H1 (cell line): Measurements from ENCODE around the gene RING1. TPM values are rescaled to one million over a fixed set of nuclear protein-coding genes. Genes with fewer than 3 reads are reported as not detected.

Source experiments
- CTCF ChIA-PET: fragments of 300-600 bp; sonication (Branson Sonifier 250); formaldehyde crosslinking; loops from one replicate; lab custom pipeline; 2021; ENCODE audit not compliant: partially characterized antibody; lab: Charles Lee
- POLR2A ChIA-PET: fragments of 300-600 bp; sonication (Branson Sonifier 250); formaldehyde crosslinking; loops from one replicate; lab custom pipeline; 2021; ENCODE audit warnings: inconsistent platforms; ENCODE audit not compliant: partially characterized antibody; lab: Charles Lee
- DNase-seq, 2 experiments: peaks; one replicate each; pipeline versions ENCODE4 v3.0.0 to v3.0.0-alpha.2; 2010 to 2022; ENCODE audit warnings: low spot score in 2 of 2, low read depth in 1 of 2, mixed read lengths in 1 of 2
- FAIRE-seq: peaks from 2 replicates; lab custom pipeline; 2011; peaks lifted over from hg19 to GRCh38; lab: Jason Lieb, UNC
- H2AFZ ChIP-seq: 2 replicates; pipeline ENCODE4 v1.8.1; 2012; ENCODE audit warnings: low read length, inconsistent platforms
- H2AK5ac ChIP-seq: 2 replicates; pipeline ENCODE4 v1.6.1; 2013; ENCODE audit warnings: low read depth, low read length
- H2BK120ac ChIP-seq: replicated peaks from 2 replicates; pipeline ENCODE3; 2013; ENCODE audit warnings: low read depth, low read length, inconsistent platforms
- H2BK12ac ChIP-seq: 2 replicates; pipeline ENCODE4 v1.6.1; 2013; ENCODE audit warnings: low read depth, low read length
- H2BK15ac ChIP-seq: 2 replicates; pipeline ENCODE4 v1.6.1; 2013; ENCODE audit warnings: low read length
- H2BK20ac ChIP-seq: 2 replicates; pipeline ENCODE4 v1.6.1; 2013; ENCODE audit warnings: low read length
- H2BK5ac ChIP-seq: 2 replicates; pipeline ENCODE4 v1.6.1; 2013; ENCODE audit warnings: low read depth, low read length
- H3K14ac ChIP-seq: 2 replicates; pipeline ENCODE4 v1.6.1; 2013; ENCODE audit warnings: inconsistent platforms; ENCODE audit not compliant: insufficient read length
- H3K18ac ChIP-seq: 2 replicates; pipeline ENCODE4 v1.6.1; 2013; ENCODE audit warnings: low read length; ENCODE audit errors: extremely low read depth
- H3K23ac ChIP-seq: 2 replicates; pipeline ENCODE4 v1.6.1; 2013; ENCODE audit warnings: inconsistent platforms; ENCODE audit not compliant: insufficient read length
- H3K23me2 ChIP-seq: 2 replicates; pipeline ENCODE4 v1.6.1; 2013; ENCODE audit warnings: low read depth, low read length
- H3K27ac ChIP-seq: 2 replicates; pipeline ENCODE4 v1.6.1; 2011; ENCODE audit warnings: low read depth, low read length, inconsistent platforms
- H3K27me3 ChIP-seq, 4 experiments: replicated peaks in 1 of 4; 1 replicate in 1 of 4; 2 replicates in 3 of 4; pipeline versions ENCODE4 v1.6.1 to v1.8.1; 2011 to 2013; ENCODE audit warnings: low read length in 3 of 4, mild to moderate bottlenecking in 3 of 4, inconsistent platforms in 2 of 4, mixed read lengths in 2 of 4, moderate library complexity in 1 of 4; ENCODE audit not compliant: control insufficient read depth in 3 of 4, insufficient read depth in 3 of 4; ENCODE audit errors: extremely low read depth in 1 of 4
- H3K36me3 ChIP-seq, 4 experiments: 2 replicates each; pipeline versions ENCODE4 v1.6.1 to v1.8.1; 2011 to 2013; ENCODE audit warnings: mild to moderate bottlenecking in 4 of 4, low read length in 3 of 4, moderate library complexity in 2 of 4, control low read depth in 1 of 4, inconsistent platforms in 1 of 4; ENCODE audit not compliant: insufficient read depth in 4 of 4, control insufficient read depth in 2 of 4
- H3K4ac ChIP-seq: replicated peaks from 2 replicates; pipeline ENCODE3; 2013; ENCODE audit warnings: low read length, low read depth, mixed read lengths, inconsistent platforms; ENCODE audit not compliant: insufficient read length
- H3K4me1 ChIP-seq, 4 experiments: replicated peaks in 1 of 4; 1 replicate in 1 of 4; 2 replicates in 3 of 4; pipeline versions ENCODE4 v1.6.1 to v1.8.1; 2011 to 2013; ENCODE audit warnings: low read length in 3 of 4, inconsistent platforms in 2 of 4, mixed read lengths in 1 of 4; ENCODE audit not compliant: insufficient read depth in 4 of 4, control insufficient read depth in 3 of 4
- H3K4me2 ChIP-seq, 2 experiments: 2 replicates each; pipeline versions ENCODE4 v1.6.1 to v1.8.1; 2011 to 2013; ENCODE audit warnings: low read depth in 2 of 2, low read length in 2 of 2, control low read depth in 1 of 2, inconsistent platforms in 1 of 2, mild to moderate bottlenecking in 1 of 2; ENCODE audit not compliant: insufficient read depth in 1 of 2
- H3K4me3 ChIP-seq, 4 experiments: fragments of 200-600, 300-600 bp in 1 of 4; sonication (generic), shearing (Covaris generic), sonication (Bioruptor Twin) in 1 of 4; 2 replicates each; pipeline versions ENCODE4 v1.5.1 to v1.8.1; 2011 to 2016; ENCODE audit warnings: low read length in 4 of 4, low read depth in 3 of 4, control low read depth in 2 of 4, inconsistent platforms in 2 of 4, mild to moderate bottlenecking in 2 of 4, mixed read lengths in 1 of 4, moderate library complexity in 1 of 4; ENCODE audit not compliant: insufficient read depth in 2 of 4; ENCODE audit errors: extremely low read depth in 1 of 4
- H3K56ac ChIP-seq: replicated peaks from 2 replicates; pipeline ENCODE3; 2013; ENCODE audit warnings: low read depth, mild to moderate bottlenecking, mixed read lengths, low read length, inconsistent platforms; ENCODE audit not compliant: insufficient read length
- H3K79me1 ChIP-seq: 2 replicates; pipeline ENCODE4 v1.6.1; 2013; ENCODE audit warnings: low read depth, low read length, control low read depth
- H3K79me2 ChIP-seq, 2 experiments: 2 replicates each; pipeline versions ENCODE4 v1.6.1 to v1.8.1; 2012 to 2013; ENCODE audit warnings: low read length in 2 of 2, mild to moderate bottlenecking in 2 of 2, inconsistent platforms in 1 of 2; ENCODE audit not compliant: insufficient read depth in 2 of 2, control insufficient read depth in 1 of 2
- H3K9ac ChIP-seq, 4 experiments: replicated peaks in 1 of 4; 1 replicate in 1 of 4; 2 replicates in 3 of 4; pipeline versions ENCODE4 v1.6.1 to v1.8.1; 2011 to 2013; ENCODE audit warnings: low read depth in 3 of 4, low read length in 3 of 4, control low read depth in 2 of 4, mild to moderate bottlenecking in 2 of 4, moderate library complexity in 2 of 4, inconsistent platforms in 1 of 4; ENCODE audit errors: extremely low read depth in 1 of 4
- H3K9me3 ChIP-seq, 2 experiments: 2 replicates each; pipeline versions ENCODE4 v1.6.1 to v1.8.1; 2012 to 2013; ENCODE audit warnings: mild to moderate bottlenecking in 2 of 2, moderate library complexity in 2 of 2, control low read depth in 1 of 2, inconsistent platforms in 1 of 2, low read depth in 1 of 2, low read length in 1 of 2, mixed read lengths in 1 of 2; ENCODE audit not compliant: insufficient read depth in 2 of 2
- H4K20me1 ChIP-seq, 2 experiments: replicated peaks in 1 of 2; 2 replicates each; pipeline versions ENCODE3 to v1.8.1; 2011 to 2013; ENCODE audit warnings: inconsistent platforms in 2 of 2, low read length in 2 of 2, mild to moderate bottlenecking in 1 of 2; ENCODE audit not compliant: insufficient read depth in 2 of 2, control insufficient read depth in 1 of 2
- H4K5ac ChIP-seq: 2 replicates; pipeline ENCODE4 v1.6.1; 2013; ENCODE audit warnings: low read length, low read depth, mixed read lengths, inconsistent platforms; ENCODE audit not compliant: insufficient read length
- H4K8ac ChIP-seq: 2 replicates; pipeline ENCODE4 v1.8.0; 2013; ENCODE audit warnings: mild to moderate bottlenecking, moderate library complexity, low read length, inconsistent platforms; ENCODE audit not compliant: insufficient read depth; ENCODE audit errors: extremely low read depth
- H4K91ac ChIP-seq: replicated peaks from 2 replicates; pipeline ENCODE3; 2013; ENCODE audit warnings: low read length, mixed read lengths, inconsistent platforms; ENCODE audit not compliant: insufficient read length
- CEBPB ChIP-seq: IDR thresholded peaks from 2 replicates; pipeline ENCODE4 v1.6.1; 2012; ENCODE audit warnings: low read depth, low read length
- CHD2 ChIP-seq: IDR thresholded peaks from 2 replicates; pipeline ENCODE4 v1.6.1; 2012; ENCODE audit warnings: low read length, improper control_type of control experiment
- CREB1 ChIP-seq: IDR thresholded peaks from 2 replicates; pipeline ENCODE4 v1.6.1; 2012; ENCODE audit warnings: inconsistent platforms
- CTBP2 ChIP-seq: IDR thresholded peaks from 2 replicates; pipeline ENCODE4 v1.7.0; 2011; ENCODE audit warnings: borderline replicate concordance, mild to moderate bottlenecking, moderate library complexity, mixed read lengths, low read length; ENCODE audit not compliant: insufficient read depth, insufficient read length
- EGR1 ChIP-seq: IDR thresholded peaks from 2 replicates; pipeline ENCODE4 v1.6.1; 2011; ENCODE audit warnings: low read depth, low read length, borderline replicate concordance
- SAP30 ChIP-seq: fragments of 300-600 bp; sonication (generic); IDR thresholded peaks from 2 replicates; pipeline ENCODE4 v1.7.1; 2012; ENCODE audit warnings: low read length, moderate library complexity, mild to moderate bottlenecking, inconsistent platforms; ENCODE audit not compliant: insufficient read depth, insufficient replicate concordance
- TAF1 ChIP-seq: IDR thresholded peaks from 2 replicates; pipeline ENCODE4 v1.6.1; 2011; ENCODE audit warnings: mild to moderate bottlenecking, low read depth, low read length
- ZNF274 ChIP-seq: IDR thresholded peaks from 2 replicates; pipeline ENCODE4 v1.7.0; 2012; ENCODE audit warnings: low read length, borderline replicate concordance; ENCODE audit errors: extremely low read depth
- WGBS, 2 experiments: shearing (Covaris generic) in 1 of 2; methylation state at CpG; one replicate each; pipeline versions ENCODE4 v1.1.6 to v1.1.7; 2013 to 2015; ENCODE audit warnings: low lambda C conversion rate in 2 of 2, mixed read lengths in 2 of 2, inconsistent platforms in 1 of 2, low coverage in 1 of 2, missing lambda C conversion rate in 1 of 2; ENCODE audit not compliant: insufficient replicate concordance in 2 of 2, insufficient coverage in 1 of 2, insufficient read length in 1 of 2; ENCODE audit errors: extremely low coverage in 1 of 2, missing lambda C conversion rate in 1 of 2; 5-methylcytosine and 5-hydroxymethylcytosine counted together
- polyA plus RNA-seq, 7 experiments: library from polyadenylated mRNA; depleted of rRNA in 3 of 7; stranded (reverse) in 5 of 7; unstranded in 2 of 7; fragments of >200 nt in 5 of 7; fragments of 200-250 nt in 2 of 7; gene quantifications; 1 replicate in 5 of 7; 2 replicates in 1 of 7; 4 replicates in 1 of 7; pipeline versions ENCODE4 v1.2.1 to v1.2.3, GENCODE V29; 2011 to 2013; ENCODE audit warnings: missing spikeins in 2 of 7, mixed read lengths in 2 of 7
- total RNA-seq: library from RNA; stranded (reverse); fragmentation: NEBNext Ultra II Directional; extraction: Animal tissue kit (Norgen Biotek cat#: 25700); gene quantifications from 2 replicates; pipeline ENCODE4 v1.2.1, GENCODE V29; 2021
- TF ChIP-seq, protein P1 (sequence below): IDR thresholded peaks from 2 replicates; pipeline ENCODE4 v1.6.1; 2012; ENCODE audit warnings: low read length, inconsistent platforms

Gene RING1
- total and polyA plus RNA-seq, 2 of the 8 experiments (the other 6 are each of a cell fraction or from before 2014, with no cell fraction given), result 16.4 to 26.0 TPM

DNA sequence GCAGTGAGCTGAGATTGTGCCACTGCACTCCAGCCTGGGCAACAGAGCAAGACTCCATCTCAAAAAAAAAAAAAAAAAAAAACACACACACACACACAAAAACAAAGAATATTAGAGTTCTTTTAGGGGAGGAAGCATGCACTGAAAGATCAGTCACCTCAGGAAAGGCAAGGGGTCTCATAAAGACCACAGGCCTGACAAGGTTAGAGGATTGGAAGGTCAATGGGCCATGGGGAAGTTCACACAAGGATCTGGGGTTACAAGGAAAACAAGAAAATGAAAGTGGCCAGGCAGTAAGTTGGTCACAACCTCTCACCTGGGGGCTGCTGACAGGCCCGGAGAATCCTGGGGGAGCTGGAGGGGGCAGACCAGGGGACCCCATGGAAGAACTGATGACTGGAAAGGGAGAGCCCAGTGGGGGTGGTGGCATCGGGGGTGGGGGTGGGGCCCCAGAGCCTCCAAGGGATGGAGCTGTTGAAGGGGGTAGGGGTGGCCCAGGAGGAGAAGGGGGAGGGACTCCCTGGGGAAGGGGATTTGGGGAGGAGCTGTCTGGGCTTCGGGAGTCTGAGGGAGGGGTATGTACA, 9.4 kb upstream of the RING1 start:
- no peak overlapping the region for H2AK5ac ChIP-seq
- peaks cover 11% of the 10 kb centered on the region for H3K23me2 ChIP-seq
- H2BK15ac ChIP-seq, result no peak overlapping the region
- H3K23ac ChIP-seq, result no peak overlapping the region
- peaks cover 4 to 21% of the 10 kb centered on the region in 2 experiments for H4K20me1 ChIP-seq
- no peak overlapping the region for H2BK12ac ChIP-seq
- no peak for TF ChIP-seq SAP30
- TF ChIP-seq EGR1, result no peak
- TF ChIP-seq, protein P1, sequence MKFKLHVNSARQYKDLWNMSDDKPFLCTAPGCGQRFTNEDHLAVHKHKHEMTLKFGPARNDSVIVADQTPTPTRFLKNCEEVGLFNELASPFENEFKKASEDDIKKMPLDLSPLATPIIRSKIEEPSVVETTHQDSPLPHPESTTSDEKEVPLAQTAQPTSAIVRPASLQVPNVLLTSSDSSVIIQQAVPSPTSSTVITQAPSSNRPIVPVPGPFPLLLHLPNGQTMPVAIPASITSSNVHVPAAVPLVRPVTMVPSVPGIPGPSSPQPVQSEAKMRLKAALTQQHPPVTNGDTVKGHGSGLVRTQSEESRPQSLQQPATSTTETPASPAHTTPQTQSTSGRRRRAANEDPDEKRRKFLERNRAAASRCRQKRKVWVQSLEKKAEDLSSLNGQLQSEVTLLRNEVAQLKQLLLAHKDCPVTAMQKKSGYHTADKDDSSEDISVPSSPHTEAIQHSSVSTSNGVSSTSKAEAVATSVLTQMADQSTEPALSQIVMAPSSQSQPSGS, result no peak
- TF ChIP-seq CHD2, result no peak
- no peak for TF ChIP-seq CREB1
- no peak for TF ChIP-seq CTBP2
- no peak for TF ChIP-seq ZNF274
- no peak for TF ChIP-seq TAF1
- TF ChIP-seq CEBPB, result no peak
- TF ChIP-seq, all 59 proteins: peak for 0
- FAIRE-seq (no peak), DNase-seq (no peak)
- 0 out of 2 replicates have a peak overlapping the region, but pooled peaks have one; percentile 96 for H2BK5ac ChIP-seq
- H2AFZ ChIP-seq, result no peak overlapping the region
- no peak overlapping the region for H3K27ac ChIP-seq
- no peaks in the 10 kb centered on the region for H3K27me3 ChIP-seq
- H2BK120ac ChIP-seq, result no peak overlapping the region
- H3K79me2 ChIP-seq, result peaks cover 3 to 22% of the 10 kb centered on the region in 2 experiments; a peak in 3 of 4 replicates
- H4K91ac ChIP-seq, result no peak overlapping the region
- WGBS, 2 experiments, result 83% methylated on average over 1 of the region's 3 CpGs; no CpG with 5 or more reads in 1 of the 2 experiments
- H3K79me1 ChIP-seq, result peaks cover 16% of the 10 kb centered on the region
- H3K18ac ChIP-seq, result no peak overlapping the region
- H3K36me3 ChIP-seq, result peaks cover 7 to 31% (median 22%) of the 10 kb centered on the region in 4 experiments
- H3K4me3 ChIP-seq, result peak overlapping the region in 2 of 4 experiments; percentile 87 to 88; a peak in 4 of 8 replicates
- H3K9ac ChIP-seq, result no peak overlapping the region
- peak overlapping the region; percentile 96 to 99 for H3K4me2 ChIP-seq
- H3K9me3 ChIP-seq, result no peaks in the 10 kb centered on the region
- POLR2A ChIA-PET, result interaction anchor here (0.6 to 2.6 kb wide), 7 partner anchors 9 to 228 kb away, joined by 3 to 10 read pairs (median 3); partner anchors contain the start of genes B3GALT4 and RING1
- peaks cover 6 to 21% (median 9%) of the 10 kb centered on the region in 4 experiments for H3K4me1 ChIP-seq
- no peak overlapping the region for H3K4ac ChIP-seq
- no peak overlapping the region for H3K14ac ChIP-seq
- CTCF ChIA-PET, result interaction anchor here (1.0 to 3.1 kb wide), 4 partner anchors 9 to 82 kb away, joined by 3 to 30 read pairs (median 17); no protein-coding TSS in a partner anchor
- no peak overlapping the region for H2BK20ac ChIP-seq
- H4K5ac ChIP-seq, result no peak overlapping the region
- H3K56ac ChIP-seq, result no peak overlapping the region
- no peak overlapping the region for H4K8ac ChIP-seq
